HG03159 (cell line): ENCODE data around the gene KRT6B.
"Not testable (repeated sequence)": the region's sequence is repeated elsewhere in the genome, so short reads cannot be mapped to it uniquely, and the experiment has no call there.

Experiments
- ATAC-seq: cut with Tn5 transposase; IDR thresholded peaks from one replicate; pipeline ENCODE4 v1.9.1; 2021; ENCODE audit warnings: mild to moderate bottlenecking, moderate library complexity; ENCODE audit not compliant: unreplicated experiment

The KRT6B gene

GRCh38 chr12:52473768-52474167 is 21.8 kb upstream of the KRT6B start, which contains the start of gene KRT6C:
Gene KRT6C (minus strand): TSS chr12:52473805. CDS start chr12:52473737, 68 bp downstream.
- no peak for ATAC-seq

GRCh38 chr12:52469853-52470252 is 17.9 kb upstream of the KRT6B start:
- ATAC-seq, result no peak

- no peak for ATAC-seq
Measured at GRCh38 chr12:52464897-52465296, 13.0 kb upstream of the KRT6B start.

- no peak for ATAC-seq
Measured at GRCh38 chr12:52461693-52462092, 9.7 kb upstream of the KRT6B start.

GRCh38 chr12:52458861-52459260 is 6.9 kb upstream of the KRT6B start:
- no peak for ATAC-seq

- no peak for ATAC-seq
Measured at GRCh38 chr12:52455821-52456220, 3.9 kb upstream of the KRT6B start.

- no peak for ATAC-seq
Measured at GRCh38 chr12:52454411-52455201, 2.7 kb upstream of the KRT6B start.

- ATAC-seq, result no peak
Measured at GRCh38 chr12:52448228-52448627, 3.7 kb downstream of the KRT6B start.

GRCh38 chr12:52447196-52447595 is 4.8 kb downstream of the KRT6B start:
- ATAC-seq, result not testable (repeated sequence)

GRCh38 chr12:52446367-52447045 is 5.4 kb downstream of the KRT6B start:
- no peak for ATAC-seq

GRCh38 chr12:52445876-52446275 is 6.1 kb downstream of the KRT6B start:
- no peak for ATAC-seq

GRCh38 chr12:52444647-52445595 is 7.0 kb downstream of the KRT6B start:
- ATAC-seq, result no peak

GRCh38 chr12:52443966-52444365 is 8.0 kb downstream of the KRT6B start:
- ATAC-seq, result no peak

GRCh38 chr12:52442600-52443061 is 9.3 kb downstream of the KRT6B start:
- ATAC-seq, result no peak

- ATAC-seq, result no peak
Measured at GRCh38 chr12:52441320-52441911, 10.5 kb downstream of the KRT6B start.

- no peak for ATAC-seq
Measured at GRCh38 chr12:52440821-52441319, 11.1 kb downstream of the KRT6B start.

GRCh38 chr12:52439845-52440244 is 12.1 kb downstream of the KRT6B start:
- no peak for ATAC-seq

GRCh38 chr12:52439420-52439819 is 12.5 kb downstream of the KRT6B start:
- ATAC-seq, result no peak

GRCh38 chr12:52438305-52439301 is 13.3 kb downstream of the KRT6B start:
- no peak for ATAC-seq
